ENCODE measurements around the gene GNPDA1.
"Not testable (repeated sequence)": the region's sequence is repeated elsewhere in the genome, so short reads cannot be mapped to it uniquely, and the experiment has no call there.

Gene GNPDA1

DNA sequence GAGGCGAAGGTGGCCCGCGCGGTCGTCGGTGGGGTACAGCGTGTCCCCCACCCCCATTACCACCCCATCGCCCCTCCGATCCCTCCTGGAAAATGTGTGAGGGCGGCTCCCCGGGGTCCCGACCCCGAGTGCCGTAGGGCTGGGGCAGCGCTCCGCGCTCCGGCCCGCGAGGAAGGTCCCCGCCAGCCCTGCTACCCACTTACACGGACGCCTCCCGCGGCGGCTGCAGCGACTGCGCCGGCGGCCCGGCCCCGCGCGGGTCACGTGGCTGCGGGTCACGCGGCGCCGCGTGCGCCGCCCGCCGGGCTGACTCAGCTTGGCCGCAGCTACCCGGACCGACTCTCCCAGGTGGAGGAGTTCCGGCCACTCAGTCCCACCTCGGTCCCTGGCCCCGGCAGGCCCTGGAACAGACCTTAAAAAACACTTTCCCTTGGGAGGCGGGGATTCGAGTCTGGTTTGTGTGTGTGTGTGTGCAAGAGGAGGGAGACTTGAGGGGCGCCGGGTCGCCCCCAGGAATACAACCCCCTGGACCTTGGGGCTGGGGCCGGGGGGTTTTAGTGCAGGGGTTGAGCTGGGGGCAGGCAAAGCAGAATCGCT lies at the start of gene GNPDA1:
Gene GNPDA1, minus strand, starts transcription at position 236 of the 597 bp plus-strand sequence. CDS start 992 bp downstream, outside the sequence.
- DNase-seq (ENCODE audit: low read depth), result no peak

DNA sequence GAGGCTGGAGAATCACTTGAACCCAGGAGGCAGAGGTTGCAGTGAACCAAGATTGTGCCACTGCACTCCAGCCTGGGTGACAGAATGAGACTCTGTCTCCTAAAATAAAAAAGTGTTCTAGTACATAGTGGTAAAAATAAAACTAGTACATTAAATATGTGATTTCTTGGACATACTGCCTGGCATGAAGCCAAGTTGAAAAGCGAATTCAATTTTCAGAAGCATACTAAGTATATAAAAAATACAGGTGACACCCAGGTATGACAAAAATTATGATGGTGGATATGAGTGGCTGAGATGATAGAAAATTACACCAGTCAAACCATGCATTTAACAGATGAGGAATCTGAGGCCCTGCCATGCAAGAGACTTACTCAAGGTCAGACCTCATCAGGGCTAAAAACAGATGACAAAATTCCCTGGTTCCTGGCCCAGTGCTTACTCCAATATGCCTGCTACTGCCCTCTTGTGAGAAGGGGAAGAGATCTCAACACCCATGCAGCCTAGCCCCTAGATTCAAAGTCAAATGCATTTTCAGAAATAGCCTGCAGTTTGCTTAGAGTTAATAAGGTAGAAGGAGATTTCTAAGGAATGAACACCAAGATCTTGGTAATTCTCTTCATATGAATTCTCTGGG lies 46.6 kb upstream of the GNPDA1 start:
- DNase-seq (ENCODE audit: low read depth), result no peak

DNA sequence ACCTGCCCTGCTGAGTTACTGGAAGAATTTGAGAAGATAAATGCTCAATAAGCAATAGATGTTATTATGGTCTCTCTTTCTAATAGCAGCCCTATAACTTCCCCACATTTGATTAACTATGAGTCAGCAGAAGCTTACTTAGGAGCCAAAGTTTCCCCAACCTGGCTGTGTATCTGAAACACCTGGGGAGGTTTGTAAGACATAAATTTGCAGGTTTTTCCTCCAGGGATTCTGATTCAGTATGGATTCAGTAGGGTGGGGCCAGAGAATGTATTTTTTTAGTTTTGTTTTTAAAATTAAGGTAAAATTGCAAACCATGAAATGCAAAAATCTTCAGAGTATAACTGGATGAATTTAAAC lies 44.9 kb upstream of the GNPDA1 start:
- DNase-seq (ENCODE audit: low read depth), result no peak

DNA sequence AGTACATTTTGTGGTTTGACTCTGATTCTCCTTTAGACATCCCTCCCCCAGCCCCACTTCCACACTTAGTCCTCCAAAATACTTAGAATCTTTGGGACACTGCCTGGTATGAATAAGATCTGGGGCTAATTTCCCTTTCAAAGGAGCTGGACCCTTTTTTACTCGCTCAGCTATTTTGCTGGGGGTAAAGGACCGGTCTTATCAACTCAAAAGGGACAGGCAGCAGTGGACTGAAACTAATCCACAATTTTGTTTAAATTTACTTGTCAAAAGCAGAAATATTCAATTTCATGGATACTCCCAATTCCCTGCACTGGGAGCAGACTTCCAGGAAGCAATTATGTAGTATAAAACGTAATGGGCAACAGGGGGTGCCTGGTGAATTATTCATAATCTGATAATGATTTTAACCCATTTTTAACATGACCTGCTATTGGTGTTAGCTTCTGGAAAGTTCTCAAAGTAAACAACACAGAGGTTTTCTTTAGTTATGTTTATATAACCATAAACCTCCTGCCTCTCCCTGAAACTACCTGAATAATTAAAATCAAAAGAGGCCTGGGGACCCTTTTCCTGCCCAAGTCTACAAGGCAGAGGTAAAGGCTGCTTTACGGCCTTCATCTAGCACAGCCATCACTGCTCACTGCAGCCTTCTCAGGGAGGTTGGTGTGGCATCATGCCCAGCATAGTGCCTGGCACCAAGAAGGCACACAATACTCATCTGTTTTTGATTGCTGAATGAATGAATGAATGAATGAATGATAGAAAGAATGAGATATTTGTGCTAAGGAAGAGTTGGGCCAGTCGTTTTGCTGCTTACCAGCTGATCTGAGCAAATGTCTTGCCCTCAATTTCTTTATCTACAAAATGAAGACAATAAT lies 44.2 kb upstream of the GNPDA1 start:
- no peak for DNase-seq (ENCODE audit: low read depth)

DNA sequence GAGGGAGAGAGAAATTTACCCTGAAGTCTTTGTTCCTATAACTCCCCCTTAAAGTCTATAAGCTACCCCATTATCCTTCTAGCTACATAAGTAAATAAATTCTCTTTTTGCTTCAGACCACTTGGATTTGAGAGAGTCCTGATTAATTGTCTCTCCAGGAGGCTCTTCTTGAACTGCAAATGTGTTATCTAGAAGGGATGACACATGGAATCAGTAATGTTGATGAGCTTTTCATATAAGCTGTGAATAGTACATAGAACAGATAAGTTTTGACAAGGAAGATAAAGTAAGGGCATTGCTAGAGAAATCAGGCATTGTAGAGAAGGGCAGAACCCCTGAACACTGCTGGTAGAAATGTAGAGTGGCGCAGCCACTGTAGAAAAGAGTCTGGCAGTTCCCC lies 42.5 kb upstream of the GNPDA1 start:
- DNase-seq (ENCODE audit: low read depth), result no peak

DNA sequence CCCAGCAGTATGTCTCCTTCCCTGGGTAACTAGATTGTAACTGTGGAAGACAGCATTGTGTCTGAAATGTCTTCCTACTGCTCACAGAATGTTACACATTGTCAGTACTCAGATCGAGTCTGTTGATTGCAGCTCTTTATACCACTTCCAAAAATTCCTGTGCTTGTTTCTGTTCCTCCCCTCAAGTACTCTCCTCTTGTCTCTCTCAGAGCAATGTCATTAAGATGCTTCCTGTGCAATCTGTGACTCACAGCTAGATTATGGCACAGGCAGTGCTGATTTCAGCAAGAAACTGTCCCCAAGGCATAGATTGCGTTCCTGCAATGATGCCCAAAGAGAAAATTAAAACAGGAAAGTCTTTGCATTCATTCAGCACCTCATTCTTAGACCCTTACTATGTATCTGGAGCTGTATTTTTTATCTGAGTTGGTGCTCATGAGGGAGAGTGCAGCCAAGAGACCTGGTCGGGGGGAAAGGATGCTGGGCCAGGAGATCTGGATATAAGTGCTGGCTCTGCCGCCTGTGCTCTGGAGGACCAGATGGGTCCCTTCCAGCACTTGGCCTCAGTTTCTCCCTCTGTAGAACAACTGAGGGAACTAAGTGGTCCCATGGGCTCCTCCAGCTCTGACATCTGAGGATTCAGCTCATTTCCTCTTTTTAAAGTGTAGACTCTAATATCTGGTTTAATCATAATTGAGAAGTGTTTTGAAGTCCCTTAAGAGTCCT lies 40.8 kb upstream of the GNPDA1 start:
- DNase-seq (ENCODE audit: low read depth), result peak; percentile 4

DNA sequence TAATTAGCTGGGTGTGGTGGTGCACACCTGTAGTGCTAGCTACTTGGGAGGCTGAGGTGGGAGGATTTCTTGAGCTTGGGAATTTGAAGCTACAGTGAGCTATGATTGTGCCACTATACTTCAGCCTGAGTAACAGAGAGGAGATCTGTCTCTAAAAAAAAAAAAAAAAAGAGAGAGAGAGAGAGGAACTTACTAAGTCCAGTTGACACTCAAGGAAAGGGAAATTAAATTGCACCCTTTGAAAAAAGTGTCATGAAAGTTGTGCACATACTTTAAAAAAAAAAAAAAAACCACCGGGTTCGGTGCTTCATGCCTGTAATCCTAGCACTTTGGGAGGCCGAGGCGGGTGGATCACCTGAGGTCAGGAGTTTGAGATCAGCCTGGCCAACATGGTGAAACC lies 39.2 kb upstream of the GNPDA1 start:
- DNase-seq (ENCODE audit: low read depth), result not testable (repeated sequence)

DNA sequence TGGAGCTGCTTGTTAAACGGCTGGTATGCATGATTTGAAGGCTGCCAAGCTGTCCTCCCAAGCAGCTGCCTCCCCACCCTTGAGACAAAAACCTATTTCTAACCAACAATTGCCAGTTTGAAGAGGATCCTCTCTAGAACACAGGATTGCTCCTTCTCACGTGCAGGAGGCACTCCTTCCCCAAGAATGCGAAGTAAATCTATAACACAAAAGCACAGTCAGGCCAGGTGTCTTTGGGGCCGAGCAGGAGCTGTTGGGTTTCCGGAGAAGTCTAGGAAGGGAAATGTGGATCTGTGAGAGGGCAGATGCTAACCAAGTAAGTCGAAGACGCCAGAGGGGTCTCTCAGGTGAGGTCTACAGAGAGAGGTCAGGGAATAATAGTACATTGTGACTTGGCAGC lies 35.4 kb upstream of the GNPDA1 start:
- DNase-seq (ENCODE audit: low read depth), result no peak

DNA sequence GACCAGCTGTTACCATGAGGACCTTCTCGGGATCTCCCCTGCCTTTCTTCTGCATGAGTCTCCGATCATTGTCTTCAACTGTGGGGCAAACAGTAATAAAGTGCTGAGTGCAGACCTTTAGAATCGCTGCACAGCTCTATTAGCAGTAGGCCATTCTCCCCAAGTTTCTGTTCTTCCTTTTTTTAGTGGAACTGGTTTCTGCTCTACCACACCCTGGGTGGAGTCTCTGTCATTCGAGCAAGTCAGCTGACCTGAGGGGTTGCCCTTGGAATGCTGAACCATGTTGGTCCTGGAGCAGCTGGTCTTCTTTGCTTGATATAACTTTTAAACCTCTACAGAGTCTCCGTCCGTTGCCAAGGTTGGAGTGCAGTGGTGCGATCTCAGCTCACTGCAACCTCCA lies 33.4 kb upstream of the GNPDA1 start:
- DNase-seq (ENCODE audit: low read depth), result no peak

DNA sequence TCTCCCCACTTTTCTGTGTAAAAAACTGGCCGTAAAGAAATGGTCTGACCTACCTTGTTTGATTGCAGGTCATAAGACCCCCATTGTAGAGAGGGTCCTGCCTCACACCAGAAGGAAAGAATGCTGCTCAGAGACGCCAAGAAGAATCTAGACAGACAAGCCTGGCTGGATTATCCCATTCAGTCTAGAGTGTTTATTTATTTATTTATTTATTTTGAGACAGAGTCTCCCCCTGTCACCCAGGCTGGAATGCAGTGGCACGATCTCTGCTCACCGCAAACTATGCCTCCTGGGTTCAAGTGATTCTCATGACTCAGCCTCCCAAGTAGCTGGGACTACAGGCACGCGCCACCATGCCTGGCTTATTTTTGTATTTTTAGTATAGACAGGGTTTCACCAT lies 28.1 kb upstream of the GNPDA1 start:
- not testable (repeated sequence) for DNase-seq (ENCODE audit: low read depth)

DNA sequence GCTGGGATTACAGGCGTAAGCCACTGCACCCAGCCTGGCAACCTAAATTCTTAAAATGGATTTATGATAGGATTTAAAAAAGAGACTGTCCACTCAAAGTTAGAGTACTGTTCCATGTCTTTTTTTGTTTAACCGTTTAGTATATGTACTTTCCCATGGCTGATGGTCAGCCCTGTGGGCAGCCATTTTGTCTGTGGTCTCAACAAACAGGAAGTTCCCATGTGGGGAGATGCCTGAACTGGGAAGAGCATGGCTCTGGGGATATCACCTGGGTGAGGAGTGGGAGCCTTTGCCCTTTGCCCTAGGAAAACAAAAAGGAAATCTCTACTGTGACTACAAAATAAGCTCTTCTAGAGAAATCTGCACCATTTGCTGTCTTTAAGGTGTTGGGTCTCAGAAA lies 27.5 kb upstream of the GNPDA1 start:
- no peak for DNase-seq (ENCODE audit: low read depth)

DNA sequence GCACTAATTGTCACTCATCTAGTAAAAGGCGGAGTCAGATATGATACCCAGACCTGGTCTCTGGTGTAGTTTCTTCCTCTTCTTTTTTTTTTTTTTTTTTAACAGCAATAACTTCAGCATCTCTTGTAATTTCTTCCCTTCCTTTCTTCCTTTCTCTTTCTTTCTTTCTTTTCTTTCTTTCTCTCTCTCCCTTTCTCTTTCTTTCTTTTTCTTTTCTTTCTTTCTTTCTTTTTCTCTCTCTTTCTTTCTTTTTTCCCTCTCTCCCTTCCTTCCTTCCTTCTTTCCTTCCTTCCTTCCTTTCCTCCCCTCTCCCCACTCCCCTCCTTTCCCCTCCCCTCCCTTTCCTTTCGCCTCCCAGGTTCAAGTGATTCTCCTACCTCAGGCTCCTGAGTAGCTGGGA lies 25.9 kb upstream of the GNPDA1 start:
- DNase-seq (ENCODE audit: low read depth), result no peak

DNA sequence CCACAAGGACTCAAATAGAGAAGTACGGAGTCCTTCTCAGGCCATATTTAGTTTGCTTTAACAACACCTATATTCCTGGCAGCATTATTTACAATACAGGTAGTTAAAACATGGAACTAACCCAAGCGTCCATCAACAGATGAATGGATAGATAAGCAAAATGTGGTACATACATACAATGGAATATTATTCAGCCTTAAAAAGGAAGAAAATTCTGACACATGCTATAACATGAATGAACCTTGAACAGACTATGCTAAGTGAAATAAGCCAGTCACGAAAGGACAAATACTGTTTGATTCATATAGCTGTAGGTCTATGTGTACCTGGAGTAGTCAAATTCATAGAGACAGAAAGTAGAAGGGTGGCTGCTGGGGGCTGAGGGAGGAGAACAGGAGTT lies 24.8 kb upstream of the GNPDA1 start:
- DNase-seq (ENCODE audit: low read depth), result not testable (repeated sequence)

DNA sequence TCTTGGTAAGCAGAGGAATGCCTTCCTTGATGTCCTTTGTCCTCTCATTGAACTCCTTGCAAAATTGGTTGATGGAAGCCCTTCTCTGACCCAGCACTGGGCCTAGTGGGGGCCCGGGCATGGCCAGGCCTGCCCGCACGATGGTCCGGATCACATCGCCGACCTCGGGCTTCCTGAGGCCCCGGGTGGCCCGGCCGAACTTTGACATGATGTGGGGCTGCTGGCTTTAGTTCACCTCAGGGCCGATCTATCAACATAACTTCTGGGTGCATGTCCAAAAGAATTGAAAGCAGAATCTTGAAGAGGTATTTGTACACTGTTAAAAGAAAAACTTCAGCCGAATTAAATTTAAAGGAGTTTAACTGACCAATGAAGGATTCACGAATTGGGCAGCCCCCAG lies 24.1 kb upstream of the GNPDA1 start:
- no peak for DNase-seq (ENCODE audit: low read depth)

DNA sequence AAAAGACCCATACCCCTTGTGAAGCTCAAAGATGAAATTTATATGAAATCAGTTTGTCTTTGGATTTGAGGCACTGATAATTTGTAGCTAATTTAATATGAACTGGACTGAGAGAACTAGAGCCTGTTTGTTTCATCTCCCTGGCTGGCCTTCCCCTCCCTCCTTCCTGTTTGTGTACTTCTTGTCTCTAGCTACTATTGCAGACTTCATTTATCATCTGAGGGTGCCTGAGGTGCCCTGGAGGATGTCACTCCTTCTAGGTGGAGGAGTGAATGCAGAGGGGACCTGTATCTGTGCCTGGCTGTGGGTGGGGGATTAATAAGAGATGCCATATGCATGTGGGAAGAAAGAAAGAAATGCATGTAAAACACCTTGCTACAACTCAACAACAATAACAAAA lies 22.2 kb upstream of the GNPDA1 start:
- no peak for DNase-seq (ENCODE audit: low read depth)

DNA sequence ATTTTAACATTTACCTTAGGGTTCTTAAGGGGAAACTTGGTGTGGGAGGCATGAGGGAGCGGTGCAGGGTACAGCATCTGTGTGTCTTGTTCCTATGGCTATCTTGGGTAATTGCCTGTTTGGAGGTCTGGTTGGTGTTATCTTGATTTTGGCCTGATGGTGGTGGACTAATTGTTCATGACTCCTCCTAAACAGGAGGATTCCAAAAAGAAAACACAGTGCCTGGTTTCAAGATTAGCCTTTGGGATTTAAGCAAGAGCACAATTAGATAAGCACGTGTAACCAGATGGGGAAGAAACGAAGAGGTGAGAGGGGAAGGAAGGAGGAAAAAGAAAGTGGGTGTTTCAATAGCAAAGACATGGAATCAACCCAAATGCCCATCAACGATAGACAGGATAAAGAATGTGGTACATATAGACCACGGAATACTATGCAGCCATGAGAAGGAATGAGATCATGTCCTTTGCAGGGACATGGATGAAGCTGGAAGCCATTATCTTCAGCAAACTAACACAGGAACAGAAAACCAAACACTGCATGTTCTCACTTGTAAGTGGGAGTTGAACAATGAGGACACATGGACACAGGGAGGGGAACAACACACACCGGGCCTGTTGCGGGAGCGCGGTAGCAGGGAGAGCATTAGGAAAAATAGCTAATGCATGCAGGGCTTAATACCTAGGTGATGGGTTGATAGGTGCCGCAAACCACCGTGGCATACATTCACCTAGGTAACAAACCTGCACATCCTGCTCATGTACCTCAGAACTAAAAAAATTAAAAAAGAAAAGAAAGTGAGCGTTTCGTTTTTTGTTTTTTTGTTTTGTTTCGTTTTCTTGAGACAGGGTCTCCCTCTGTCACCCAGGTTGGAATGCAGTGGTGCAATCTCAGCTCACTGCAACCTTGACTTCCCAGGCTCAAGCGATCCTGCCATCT lies 21.1 kb upstream of the GNPDA1 start:
- DNase-seq (ENCODE audit: low read depth), result not testable (repeated sequence)

DNA sequence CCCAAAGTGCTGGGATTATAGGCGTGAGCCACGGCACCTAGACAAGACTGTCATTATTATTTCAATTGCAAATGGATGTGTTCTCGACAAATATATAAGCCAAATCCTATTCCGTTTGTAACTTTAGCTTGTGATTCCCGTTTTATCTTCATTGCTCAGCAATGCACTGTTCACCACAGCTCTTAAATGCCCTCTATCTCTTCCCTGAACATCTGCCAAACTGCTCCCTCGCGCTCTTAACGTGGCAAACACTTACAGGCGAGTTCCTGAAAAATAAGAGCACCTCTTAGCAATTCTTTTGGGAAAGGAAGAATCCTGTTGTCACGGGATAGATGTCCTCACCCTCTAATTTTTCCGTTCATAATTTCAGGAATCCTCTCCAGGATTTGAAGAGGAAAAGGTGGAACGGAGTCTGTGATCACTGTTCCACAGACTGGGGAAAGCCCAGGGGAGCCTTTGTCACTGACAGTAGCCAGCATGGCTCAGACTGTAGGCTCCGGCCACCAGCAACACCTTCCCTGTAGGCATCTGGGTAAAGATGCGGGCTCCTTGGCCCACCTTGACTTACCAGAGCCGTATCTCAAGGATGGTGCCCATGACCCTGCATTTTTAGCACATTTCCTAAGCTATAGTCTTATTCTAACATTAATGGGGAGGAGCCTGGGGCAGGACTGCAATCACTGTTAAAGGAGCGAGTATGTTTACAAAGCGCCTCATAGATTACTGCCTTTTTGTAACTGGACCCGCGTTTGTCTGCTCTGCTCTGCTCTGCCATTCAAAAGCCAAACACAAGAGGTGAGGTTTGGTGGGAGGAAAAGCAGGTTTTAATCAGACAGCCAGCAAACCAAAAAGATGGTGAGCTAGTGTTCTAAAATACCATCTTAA lies 20.2 kb upstream of the GNPDA1 start:
- DNase-seq (ENCODE audit: low read depth), result no peak

DNA sequence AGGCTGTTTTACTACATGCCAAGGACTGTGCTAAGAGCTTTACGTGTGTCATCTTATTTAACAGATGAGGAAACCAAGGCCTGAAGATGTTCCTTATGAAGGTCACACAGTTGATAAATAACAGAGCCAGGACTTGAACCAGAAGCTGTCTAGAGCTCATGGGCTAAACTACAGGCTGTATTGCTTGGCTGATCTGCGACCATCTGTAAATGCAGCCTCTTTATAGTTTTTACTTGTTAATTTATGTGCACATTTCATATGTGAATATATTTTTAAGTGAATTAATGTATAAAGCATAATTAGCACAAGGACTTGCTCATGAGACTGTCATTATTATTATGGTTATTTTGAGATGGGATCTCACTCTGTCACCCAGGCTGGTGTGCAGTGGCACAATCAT lies 19.3 kb upstream of the GNPDA1 start:
- no peak for DNase-seq (ENCODE audit: low read depth)

DNA sequence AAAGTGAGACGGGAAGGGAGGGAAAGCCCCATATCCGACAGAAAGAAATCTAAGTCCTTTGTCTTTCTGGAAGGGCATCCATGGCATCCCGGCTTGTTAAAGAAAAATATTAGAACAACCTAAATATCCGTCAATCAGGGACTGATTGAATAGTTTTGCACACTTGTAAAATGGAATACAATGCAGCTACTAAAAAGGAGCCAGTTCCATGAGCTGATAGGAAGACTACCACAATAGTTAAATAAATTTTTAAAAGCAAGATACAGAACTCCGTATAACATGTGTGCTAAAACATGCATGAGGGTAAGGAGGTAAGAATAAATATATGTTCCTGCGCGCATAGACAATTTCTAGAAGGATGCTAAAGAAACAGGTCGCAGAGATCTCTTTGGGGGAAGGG lies 12.8 kb upstream of the GNPDA1 start:
- DNase-seq (ENCODE audit: low read depth), result no peak

DNA sequence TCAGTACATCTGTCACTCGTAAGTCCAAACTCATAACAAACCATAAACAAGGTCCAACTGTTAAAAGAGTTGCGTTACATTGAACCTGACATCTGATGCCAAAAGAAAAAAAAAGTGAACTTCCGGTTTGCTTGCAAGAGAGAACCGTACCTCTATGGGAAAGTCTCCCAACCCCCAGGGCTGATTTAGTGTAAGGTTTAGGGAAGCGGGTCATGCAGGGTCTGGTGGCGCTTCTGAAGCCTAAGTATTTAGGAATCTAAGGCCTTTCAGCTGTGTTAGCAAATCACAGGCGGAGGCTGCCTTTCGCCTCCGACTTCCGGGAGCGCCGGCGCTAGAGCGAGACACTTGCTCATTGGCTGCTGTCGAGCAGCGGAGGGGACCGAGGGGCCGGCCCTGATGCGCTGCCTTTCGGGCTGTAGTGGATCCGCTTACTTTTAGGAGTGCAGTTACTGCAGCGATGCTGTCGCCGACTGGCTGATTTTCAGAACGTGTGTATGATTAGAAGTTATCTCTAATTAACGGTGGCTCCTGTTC lies 12.0 kb upstream of the GNPDA1 start:
- DNase-seq (ENCODE audit: low read depth), result peak; percentile 57

Data from HS-27A (cell line).